ENCODE results near the gene IL1F10.

DNA sequence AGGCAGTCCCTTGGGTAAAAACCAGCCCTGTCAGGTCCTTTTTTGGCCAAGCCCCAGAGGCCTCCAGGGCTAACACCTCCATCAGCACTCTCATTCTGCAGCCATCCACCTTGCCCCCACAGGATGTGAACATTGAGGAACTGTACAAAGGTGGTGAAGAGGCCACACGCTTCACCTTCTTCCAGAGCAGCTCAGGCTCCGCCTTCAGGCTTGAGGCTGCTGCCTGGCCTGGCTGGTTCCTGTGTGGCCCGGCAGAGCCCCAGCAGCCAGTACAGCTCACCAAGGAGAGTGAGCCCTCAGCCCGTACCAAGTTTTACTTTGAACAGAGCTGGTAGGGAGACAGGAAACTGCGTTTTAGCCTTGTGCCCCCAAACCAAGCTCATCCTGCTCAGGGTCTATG is 7.3 kb downstream of the IL1F10 start:
- TF ChIP-seq, protein P1, sequence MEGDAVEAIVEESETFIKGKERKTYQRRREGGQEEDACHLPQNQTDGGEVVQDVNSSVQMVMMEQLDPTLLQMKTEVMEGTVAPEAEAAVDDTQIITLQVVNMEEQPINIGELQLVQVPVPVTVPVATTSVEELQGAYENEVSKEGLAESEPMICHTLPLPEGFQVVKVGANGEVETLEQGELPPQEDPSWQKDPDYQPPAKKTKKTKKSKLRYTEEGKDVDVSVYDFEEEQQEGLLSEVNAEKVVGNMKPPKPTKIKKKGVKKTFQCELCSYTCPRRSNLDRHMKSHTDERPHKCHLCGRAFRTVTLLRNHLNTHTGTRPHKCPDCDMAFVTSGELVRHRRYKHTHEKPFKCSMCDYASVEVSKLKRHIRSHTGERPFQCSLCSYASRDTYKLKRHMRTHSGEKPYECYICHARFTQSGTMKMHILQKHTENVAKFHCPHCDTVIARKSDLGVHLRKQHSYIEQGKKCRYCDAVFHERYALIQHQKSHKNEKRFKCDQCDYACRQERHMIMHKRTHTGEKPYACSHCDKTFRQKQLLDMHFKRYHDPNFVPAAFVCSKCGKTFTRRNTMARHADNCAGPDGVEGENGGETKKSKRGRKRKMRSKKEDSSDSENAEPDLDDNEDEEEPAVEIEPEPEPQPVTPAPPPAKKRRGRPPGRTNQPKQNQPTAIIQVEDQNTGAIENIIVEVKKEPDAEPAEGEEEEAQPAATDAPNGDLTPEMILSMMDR (IDR thresholded peaks at IDR 0.05) = no peak
- TF ChIP-seq POLR2A (IDR thresholded peaks at IDR 0.05) = no peak
- no peak for TF ChIP-seq EP300 (IDR thresholded peaks at IDR 0.05)

Data from ovary (tissue), 3 donors.